H9 (cell line): ENCODE data around the gene NHERF2. TPM values are rescaled to one million over a fixed set of nuclear protein-coding genes. Genes with fewer than 3 reads are reported as not detected.
A peak's percentile ranks its signal among the peaks of the same experiment; 100 is the strongest.

Experiments
- DNase-seq: peaks from one replicate; pipeline ENCODE4 v3.0.0-alpha.2; 2017
- H2AFZ ChIP-seq: one replicate; pipeline ENCODE4 v1.6.1; 2013; ENCODE audit warnings: mild to moderate bottlenecking, low read length, control low read depth, moderate library complexity
- H2AK5ac ChIP-seq: 2 replicates; pipeline ENCODE4 v1.6.1; 2013; ENCODE audit warnings: low read length, control low read depth, mixed read lengths; ENCODE audit not compliant: insufficient read length
- H2BK120ac ChIP-seq: one replicate; pipeline ENCODE4 v1.6.1; 2013; ENCODE audit warnings: low read depth, mild to moderate bottlenecking, low read length, control low read depth, inconsistent platforms; ENCODE audit not compliant: poor library complexity, severe bottlenecking
- H2BK12ac ChIP-seq: 2 replicates; pipeline ENCODE4 v1.6.1; 2013; ENCODE audit warnings: low read length, control low read depth, mixed read lengths, low read depth; ENCODE audit not compliant: insufficient read length
- H2BK15ac ChIP-seq: 2 replicates; pipeline ENCODE4 v1.6.1; 2013; ENCODE audit warnings: low read depth, low read length, control low read depth
- H2BK20ac ChIP-seq: one replicate; pipeline ENCODE4 v1.6.1; 2013; ENCODE audit warnings: low read depth, mild to moderate bottlenecking, low read length, control low read depth, inconsistent platforms; ENCODE audit not compliant: poor library complexity, severe bottlenecking
- H2BK5ac ChIP-seq: 2 replicates; pipeline ENCODE4 v1.6.1; 2013; ENCODE audit warnings: low read length, control low read depth, mixed read lengths; ENCODE audit not compliant: insufficient read length
- H3K14ac ChIP-seq: 2 replicates; pipeline ENCODE4 v1.6.1; 2013; ENCODE audit warnings: low read length, control low read depth; ENCODE audit not compliant: insufficient read depth
- H3K18ac ChIP-seq: 2 replicates; pipeline ENCODE4 v1.6.1; 2013; ENCODE audit warnings: low read depth, mild to moderate bottlenecking, mixed read lengths, low read length, control low read depth; ENCODE audit not compliant: insufficient read length
- H3K23ac ChIP-seq: 2 replicates; pipeline ENCODE4 v1.6.1; 2013; ENCODE audit warnings: low read length, control low read depth, mixed read lengths, low read depth; ENCODE audit not compliant: insufficient read length
- H3K23me2 ChIP-seq: 2 replicates; pipeline ENCODE4 v1.6.1; 2013; ENCODE audit warnings: low read depth, mild to moderate bottlenecking, mixed read lengths, low read length, control low read depth; ENCODE audit not compliant: insufficient read length, poor library complexity, severe bottlenecking
- H3K27ac ChIP-seq: 2 replicates; pipeline ENCODE4 v1.5.1; 2013; ENCODE audit warnings: low read length, control low read depth, mixed read lengths, low read depth; ENCODE audit not compliant: insufficient read length
- H3K27me3 ChIP-seq: 2 replicates; pipeline ENCODE4 v1.6.1; 2013; ENCODE audit warnings: low read length, control low read depth, inconsistent platforms; ENCODE audit not compliant: insufficient read depth
- H3K4ac ChIP-seq: 2 replicates; pipeline ENCODE4 v1.6.1; 2013; ENCODE audit warnings: low read depth, mild to moderate bottlenecking, control low read depth, inconsistent platforms, low read length, moderate library complexity
- H3K4me1 ChIP-seq: 2 replicates; pipeline ENCODE4 v1.6.1; 2013; ENCODE audit warnings: low read length, control low read depth, inconsistent platforms; ENCODE audit not compliant: insufficient read depth
- H3K4me2 ChIP-seq: 2 replicates; pipeline ENCODE4 v1.6.1; 2013; ENCODE audit warnings: low read length, control low read depth, mixed read lengths; ENCODE audit not compliant: insufficient read length, insufficient read depth
- H3K56ac ChIP-seq: 2 replicates; pipeline ENCODE4 v1.6.1; 2013; ENCODE audit warnings: low read depth, mild to moderate bottlenecking, mixed read lengths, low read length, control low read depth; ENCODE audit not compliant: insufficient read length
- H3K79me1 ChIP-seq: 2 replicates; pipeline ENCODE4 v1.6.1; 2013; ENCODE audit warnings: low read depth, mild to moderate bottlenecking, moderate library complexity, low read length, control low read depth, inconsistent platforms; ENCODE audit not compliant: insufficient read depth, poor library complexity, severe bottlenecking
- H3K79me2 ChIP-seq: 2 replicates; pipeline ENCODE4 v1.6.1; 2013; ENCODE audit warnings: low read length, control low read depth, inconsistent platforms; ENCODE audit not compliant: insufficient read depth
- H3K9ac ChIP-seq: 2 replicates; pipeline ENCODE4 v1.6.1; 2013; ENCODE audit warnings: low read length, control low read depth, mixed read lengths; ENCODE audit not compliant: insufficient read length; ENCODE audit errors: extremely low read depth
- H3K9me3 ChIP-seq: one replicate; pipeline ENCODE4 v1.6.1; 2013; ENCODE audit warnings: low read depth, low read length, inconsistent platforms; ENCODE audit not compliant: control insufficient read depth
- H3T11ph ChIP-seq: one replicate; pipeline ENCODE4 v1.6.1; 2013; ENCODE audit warnings: mild to moderate bottlenecking, low read length, control low read depth, inconsistent platforms
- H4K20me1 ChIP-seq: one replicate; pipeline ENCODE4 v1.6.1; 2013; ENCODE audit not compliant: control insufficient read depth, insufficient read length, insufficient read depth
- H4K5ac ChIP-seq: 2 replicates; pipeline ENCODE4 v1.6.1; 2013; ENCODE audit warnings: low read depth, mild to moderate bottlenecking, mixed read lengths, low read length, control low read depth; ENCODE audit not compliant: insufficient read length
- H4K8ac ChIP-seq: replicated peaks from 2 replicates; pipeline ENCODE4 v1.6.1; 2013; ENCODE audit warnings: low read length, control low read depth, mixed read lengths, low read depth; ENCODE audit not compliant: insufficient read length
- H4K91ac ChIP-seq: 2 replicates; pipeline ENCODE4 v1.6.1; 2013; ENCODE audit warnings: low read depth, mild to moderate bottlenecking, moderate library complexity, mixed read lengths, low read length, control low read depth; ENCODE audit not compliant: insufficient read length
- H3K27ac Mint-ChIP-seq, 3 experiments: 2 replicates in 2 of 3; 3 replicates in 1 of 3; pipeline ENCODE4 v1.8.0; 2020 to 2021; ENCODE audit warnings: mixed read lengths in 3 of 3, mild to moderate bottlenecking in 1 of 3, moderate library complexity in 1 of 3
- H3K27me3 Mint-ChIP-seq: 2 replicates; pipeline ENCODE4 v1.8.0; 2021; ENCODE audit warnings: low read depth, mild to moderate bottlenecking, moderate library complexity, mixed read lengths
- H3K36me3 Mint-ChIP-seq, 3 experiments: 2 replicates in 2 of 3; 3 replicates in 1 of 3; pipeline ENCODE4 v1.8.0; 2020 to 2021; ENCODE audit warnings: low read depth in 3 of 3, mixed read lengths in 3 of 3; ENCODE audit not compliant: insufficient read depth in 1 of 3
- H3K4me1 Mint-ChIP-seq, 2 experiments: 2 replicates each; pipeline ENCODE4 v1.8.0; 2020; ENCODE audit warnings: mixed read lengths in 2 of 2
- H3K4me3 Mint-ChIP-seq, 2 experiments: 2 replicates in 1 of 2; 3 replicates in 1 of 2; pipeline ENCODE4 v1.8.0; 2020 to 2021; ENCODE audit warnings: mild to moderate bottlenecking in 2 of 2, mixed read lengths in 2 of 2, moderate library complexity in 1 of 2
- H3K9me3 Mint-ChIP-seq, 2 experiments: 2 replicates in 1 of 2; 3 replicates in 1 of 2; pipeline ENCODE4 v1.8.0; 2020; ENCODE audit warnings: mild to moderate bottlenecking in 2 of 2, mixed read lengths in 2 of 2, moderate library complexity in 1 of 2
- WGBS: extraction: QIAGEN DNeasy Blood & Tissue Kit; methylation state at CpG from one replicate; pipeline ENCODE4 v1.1.7; 2013; ENCODE audit warnings: missing lambda C conversion rate, low lambda C conversion rate, mixed read lengths; ENCODE audit not compliant: insufficient read length; ENCODE audit errors: extremely low coverage; 5-methylcytosine and 5-hydroxymethylcytosine counted together
- total RNA-seq: library from RNA; stranded (reverse); gene quantifications from 2 replicates; pipeline ENCODE4 v1.2.1, GENCODE V29; 2021
- TF ChIP-seq, protein P1 (sequence below): fragments of 200-600 bp; sonication (generic); conservative IDR thresholded peaks from 3 replicates; pipeline ENCODE4 v1.8.0; 2021; ENCODE audit warnings: antibody characterized with exemption, mild to moderate bottlenecking

NHERF2 gene
- total RNA-seq, 1 experiment from 2014 or later = 15.3 TPM

DNA sequence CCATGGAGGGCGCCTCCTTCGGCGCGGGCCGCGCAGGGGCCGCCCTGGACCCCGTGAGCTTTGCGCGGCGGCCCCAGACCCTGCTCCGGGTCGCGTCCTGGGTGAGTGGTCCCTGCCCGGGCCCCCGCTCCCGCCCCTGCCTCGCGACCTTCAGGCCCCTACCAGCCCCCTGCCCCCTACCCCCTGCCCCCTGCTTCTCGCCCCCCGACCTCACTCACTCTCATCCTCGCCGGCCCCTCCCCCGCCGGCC is 36.7 kb upstream of the NHERF2 start:
- Histone ChIP-seq H4K20me1 (peaks cover 2% of the 10 kb centered on the region), H4K5ac (no peak overlapping the region), H2AK5ac (no peak overlapping the region), H2BK120ac (no peak overlapping the region), H4K8ac (no peak overlapping the region), H3K4ac (no peak overlapping the region), H3K56ac (no peak overlapping the region), H3K27me3 (peaks cover 15% of the 10 kb centered on the region; the same call in 1 of the 2 replicates), H2BK15ac (no peak overlapping the region), H3K27ac (no peak overlapping the region), H3K79me2 (no peaks in the 10 kb centered on the region), H3K23ac (no peak overlapping the region), H3K4me2 (peak overlapping the region; percentile 53), H2BK12ac (no peak overlapping the region), H2AFZ (no peak overlapping the region), H2BK20ac (no peak overlapping the region), H3K9ac (no peak overlapping the region), H3K9me3 (no peaks in the 10 kb centered on the region), H3T11ph (no peak overlapping the region), H3K4me1 (no peaks in the 10 kb centered on the region; the same call in 1 of the 2 replicates), H3K23me2 (peaks cover 19% of the 10 kb centered on the region), H3K18ac (no peak overlapping the region), H3K79me1 (no peaks in the 10 kb centered on the region), H3K14ac (no peak overlapping the region; the same call in 1 of the 2 replicates), H2BK5ac (no peak overlapping the region), H4K91ac (no peak overlapping the region)
- H3K4me1 Mint-ChIP-seq = peaks cover 19 to 23% of the 10 kb centered on the region in 2 experiments
- H3K27me3 Mint-ChIP-seq = peaks cover 42% of the 10 kb centered on the region
- no peak overlapping the region for H3K27ac Mint-ChIP-seq
- DNase-seq = no peak
- H3K9me3 Mint-ChIP-seq = no peaks in the 10 kb centered on the region; a peak in 1 of 5 replicates
- H3K36me3 Mint-ChIP-seq = peaks cover 0 to 20% (median 15%) of the 10 kb centered on the region in 3 experiments; a peak in 6 of 7 replicates
- WGBS = no CpG with 5 or more reads among the region's 25 CpGs
- peak overlapping the region; percentile 35 to 66; a peak in 2 of 5 replicates for H3K4me3 Mint-ChIP-seq
- TF ChIP-seq, protein P1, sequence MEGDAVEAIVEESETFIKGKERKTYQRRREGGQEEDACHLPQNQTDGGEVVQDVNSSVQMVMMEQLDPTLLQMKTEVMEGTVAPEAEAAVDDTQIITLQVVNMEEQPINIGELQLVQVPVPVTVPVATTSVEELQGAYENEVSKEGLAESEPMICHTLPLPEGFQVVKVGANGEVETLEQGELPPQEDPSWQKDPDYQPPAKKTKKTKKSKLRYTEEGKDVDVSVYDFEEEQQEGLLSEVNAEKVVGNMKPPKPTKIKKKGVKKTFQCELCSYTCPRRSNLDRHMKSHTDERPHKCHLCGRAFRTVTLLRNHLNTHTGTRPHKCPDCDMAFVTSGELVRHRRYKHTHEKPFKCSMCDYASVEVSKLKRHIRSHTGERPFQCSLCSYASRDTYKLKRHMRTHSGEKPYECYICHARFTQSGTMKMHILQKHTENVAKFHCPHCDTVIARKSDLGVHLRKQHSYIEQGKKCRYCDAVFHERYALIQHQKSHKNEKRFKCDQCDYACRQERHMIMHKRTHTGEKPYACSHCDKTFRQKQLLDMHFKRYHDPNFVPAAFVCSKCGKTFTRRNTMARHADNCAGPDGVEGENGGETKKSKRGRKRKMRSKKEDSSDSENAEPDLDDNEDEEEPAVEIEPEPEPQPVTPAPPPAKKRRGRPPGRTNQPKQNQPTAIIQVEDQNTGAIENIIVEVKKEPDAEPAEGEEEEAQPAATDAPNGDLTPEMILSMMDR = no peak
